Stomach (tissue), 9 donors: ENCODE data around the gene SRF. TPM values are rescaled to one million over a fixed set of nuclear protein-coding genes. Genes with fewer than 3 reads are reported as not detected.

Experiments used
- DNase-seq, 2 donors: peaks; one replicate each; pipeline versions ENCODE4 v3.0.0 to v3.0.0-alpha.2; 2013 to 2019
- H3K27ac ChIP-seq, 5 donors: fragments of 200-600 bp in 4 of 5; sonication (generic) in 4 of 5; one replicate each; pipeline ENCODE4 v1.5.1; 2013 to 2019; ENCODE audit warnings: mild to moderate bottlenecking in 1 of 5, moderate library complexity in 1 of 5
- H3K27me3 ChIP-seq, 3 donors: fragments of 200-600 bp; sonication (generic); one replicate each; pipeline ENCODE4 v1.5.1; 2017 to 2019; ENCODE audit warnings: mixed run types in 1 of 3
- H3K36me3 ChIP-seq, 4 donors: fragments of 200-600 bp; sonication (generic); 1 replicate in 3 of 4; 2 replicates in 1 of 4; pipeline ENCODE4 v1.5.1; 2016 to 2019
- H3K4me1 ChIP-seq, 4 donors: fragments of 200-600 bp; sonication (generic); one replicate each; pipeline ENCODE4 v1.5.1; 2016 to 2019
- H3K4me3 ChIP-seq, 4 donors: fragments of 200-600 bp; sonication (generic) in 3 of 4; one replicate each; pipeline ENCODE4 v1.5.1; 2016 to 2019; ENCODE audit warnings: mild to moderate bottlenecking in 1 of 4
- H3K9me3 ChIP-seq, 4 donors: fragments of 200-600 bp; sonication (generic); one replicate each; pipeline ENCODE4 v1.5.1; 2016 to 2019
- EP300 ChIP-seq: sonication (generic); formaldehyde crosslinking; IDR thresholded peaks from one replicate; pipeline ENCODE4 v1.6.1; 2017; ENCODE audit warnings: antibody characterized with exemption
- POLR2A ChIP-seq, 4 donors: fragments of 450-650 bp; IDR thresholded peaks; one replicate each; pipeline ENCODE4 v1.6.1; 2016; ENCODE audit warnings: antibody characterized with exemption in 4 of 4, control low read depth in 2 of 4, mild to moderate bottlenecking in 1 of 4, moderate library complexity in 1 of 4
- POLR2AphosphoS5 ChIP-seq, 3 donors: sonication (generic); formaldehyde crosslinking; IDR thresholded peaks; one replicate each; pipeline ENCODE4 v1.6.1; 2016; ENCODE audit warnings: antibody characterized with exemption in 3 of 3
- WGBS, 5 donors: extraction: QIAGEN DNeasy Blood & Tissue Kit in 3 of 5; methylation state at CpG; one replicate each; pipeline versions ENCODE4 v1.1.5 to v1.1.7; 2013 to 2018; 5-methylcytosine and 5-hydroxymethylcytosine counted together
- intact Hi-C: fragments of 100-400 bp; cut with DNase I; formaldehyde crosslinking; loops from one replicate; pipeline ENCODE4 v1.15.1; 2023; ENCODE audit warnings: low total_unique reads
- polyA plus RNA-seq, 3 donors: library from polyadenylated mRNA; stranded (reverse); fragments of 200-250 nt; gene quantifications; one replicate each; pipeline ENCODE4 v1.2.3, GENCODE V29; 2013
- total RNA-seq, 5 donors: library from RNA; depleted of rRNA; stranded (reverse); fragments of >200 nt; gene quantifications; one replicate each; pipeline versions ENCODE4 v1.1.0 to v1.2.3, GENCODE V29; 2014 to 2016
- TF ChIP-seq, protein P1 (sequence below), 7 experiments: fragments of 450-650 bp in 4 of 7; fragments of 200-600 bp in 3 of 7; sonication (generic) in 3 of 7; IDR thresholded peaks; one replicate each; pipeline ENCODE4 v1.5.1; 2016 to 2019; ENCODE audit warnings: antibody characterized with exemption in 7 of 7, control low read depth in 2 of 7, mild to moderate bottlenecking in 1 of 7
- donor health status: healthy with polysubstance abuse.
- donor health status: Bipolar disorder and iron deficiency.
- donor health status: healthy.

The SRF gene
- total and polyA plus RNA-seq, 8 donors, result 10.5 to 40.6 (median 24.0) TPM

DNA sequence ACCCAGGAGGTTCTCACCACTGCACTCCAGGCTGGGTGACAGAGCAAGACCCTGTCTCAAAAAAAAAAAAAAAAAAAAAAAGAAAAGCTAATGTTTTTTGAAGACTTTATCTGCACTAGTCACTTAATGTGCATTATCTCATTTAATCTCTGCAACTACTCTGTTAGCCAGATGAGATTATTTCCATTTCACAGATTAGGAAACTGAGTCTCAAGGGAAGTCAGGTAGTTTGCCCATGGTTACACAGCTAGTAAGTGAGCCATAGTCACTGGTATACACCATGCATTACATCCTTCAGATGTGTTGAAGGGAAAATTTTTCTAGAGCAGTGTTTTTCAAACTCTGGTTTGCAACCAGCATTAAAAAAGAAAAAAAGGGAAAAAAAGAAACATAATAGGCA, 7.2 kb upstream of the SRF start:
- TF ChIP-seq POLR2A (IDR thresholded peaks at IDR 0.05), result no peak
- no peak for TF ChIP-seq POLR2AphosphoS5 (IDR thresholded peaks at IDR 0.05)
- no peak for TF ChIP-seq EP300
- TF ChIP-seq, protein P1, sequence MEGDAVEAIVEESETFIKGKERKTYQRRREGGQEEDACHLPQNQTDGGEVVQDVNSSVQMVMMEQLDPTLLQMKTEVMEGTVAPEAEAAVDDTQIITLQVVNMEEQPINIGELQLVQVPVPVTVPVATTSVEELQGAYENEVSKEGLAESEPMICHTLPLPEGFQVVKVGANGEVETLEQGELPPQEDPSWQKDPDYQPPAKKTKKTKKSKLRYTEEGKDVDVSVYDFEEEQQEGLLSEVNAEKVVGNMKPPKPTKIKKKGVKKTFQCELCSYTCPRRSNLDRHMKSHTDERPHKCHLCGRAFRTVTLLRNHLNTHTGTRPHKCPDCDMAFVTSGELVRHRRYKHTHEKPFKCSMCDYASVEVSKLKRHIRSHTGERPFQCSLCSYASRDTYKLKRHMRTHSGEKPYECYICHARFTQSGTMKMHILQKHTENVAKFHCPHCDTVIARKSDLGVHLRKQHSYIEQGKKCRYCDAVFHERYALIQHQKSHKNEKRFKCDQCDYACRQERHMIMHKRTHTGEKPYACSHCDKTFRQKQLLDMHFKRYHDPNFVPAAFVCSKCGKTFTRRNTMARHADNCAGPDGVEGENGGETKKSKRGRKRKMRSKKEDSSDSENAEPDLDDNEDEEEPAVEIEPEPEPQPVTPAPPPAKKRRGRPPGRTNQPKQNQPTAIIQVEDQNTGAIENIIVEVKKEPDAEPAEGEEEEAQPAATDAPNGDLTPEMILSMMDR (IDR thresholded peaks at IDR 0.05), result no peak
- H3K9me3 ChIP-seq, result no peaks in the 10 kb centered on the region
- H3K27ac ChIP-seq, result no peak overlapping the region
- no peaks in the 10 kb centered on the region for H3K27me3 ChIP-seq
- no peak for DNase-seq
- H3K4me3 ChIP-seq, result no peak overlapping the region
- no peaks in the 10 kb centered on the region for H3K4me1 ChIP-seq
- intact Hi-C loops, result no loop called here
- H3K36me3 ChIP-seq, result peaks cover 0 to 18% (median 17%) of the 10 kb centered on the region in 4 donors

DNA sequence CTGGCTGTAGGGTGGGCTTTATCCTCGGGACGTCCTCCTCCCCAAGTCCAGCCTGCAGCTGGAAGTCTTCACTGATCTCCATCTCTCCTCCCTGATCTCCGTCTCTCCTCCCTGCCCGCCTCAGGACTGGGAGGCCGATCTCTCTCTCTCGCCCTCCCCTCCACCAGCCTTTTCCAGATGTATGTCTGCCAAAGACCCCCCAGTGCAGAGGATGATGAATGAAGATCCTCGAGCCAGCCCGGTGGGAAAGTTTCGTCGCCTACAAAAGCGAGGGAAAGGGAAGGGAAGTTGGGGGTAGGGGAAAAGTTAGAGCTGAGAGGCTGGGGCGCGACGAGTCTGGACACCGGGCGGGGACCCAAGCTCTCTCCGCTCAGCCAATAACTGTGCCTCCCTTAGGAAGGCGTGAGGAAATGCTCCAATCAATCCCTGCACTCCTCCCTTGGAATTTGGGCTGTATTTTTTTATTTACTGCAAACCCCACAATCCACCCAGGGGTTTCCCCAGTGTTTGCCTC, 595 bp upstream of the SRF start:
- Histone ChIP-seq H3K4me1 (peaks cover 28 to 41% (median 39%) of the 10 kb centered on the region in 4 donors), H3K4me3 (peak overlapping the region; percentile 93 to 95 (median 94)), H3K36me3 (peaks cover under 1 to 5% (median 4%) of the 10 kb centered on the region in 4 donors), H3K27ac (peak overlapping the region; percentile 91 to 100 (median 99)), H3K9me3 (no peaks in the 10 kb centered on the region), H3K27me3 (no peaks in the 10 kb centered on the region)
- intact Hi-C loops, result no loop called here
- TF ChIP-seq POLR2A (IDR thresholded peaks at IDR 0.05) (no peak), POLR2AphosphoS5 (IDR thresholded peaks at IDR 0.05) (no peak), EP300 (no peak)
- TF ChIP-seq, protein P1 (IDR thresholded peaks at IDR 0.05), result no peak
- 0 to 1% (median 1%) methylated on average over 18 of the region's 18 CpGs for WGBS, 5 donors
- DNase-seq, result peak; percentile 79 to 94

DNA sequence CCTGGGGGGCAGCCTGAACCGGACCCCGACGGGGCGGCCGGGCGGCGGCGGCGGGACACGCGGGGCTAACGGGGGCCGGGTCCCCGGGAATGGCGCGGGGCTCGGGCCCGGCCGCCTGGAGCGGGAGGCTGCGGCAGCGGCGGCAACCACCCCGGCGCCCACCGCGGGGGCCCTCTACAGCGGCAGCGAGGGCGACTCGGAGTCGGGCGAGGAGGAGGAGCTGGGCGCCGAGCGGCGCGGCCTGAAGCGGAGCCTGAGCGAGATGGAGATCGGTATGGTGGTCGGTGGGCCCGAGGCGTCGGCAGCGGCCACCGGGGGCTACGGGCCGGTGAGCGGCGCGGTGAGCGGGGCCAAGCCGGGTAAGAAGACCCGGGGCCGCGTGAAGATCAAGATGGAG, 636 bp downstream of the SRF start:
- TF ChIP-seq POLR2A (IDR thresholded peaks at IDR 0.05) (no peak), EP300 (no peak), POLR2AphosphoS5 (IDR thresholded peaks at IDR 0.05) (no peak)
- TF ChIP-seq, protein P1 (IDR thresholded peaks at IDR 0.05), result no peak
- Histone ChIP-seq H3K4me1 (peaks cover 32 to 51% (median 50%) of the 10 kb centered on the region in 4 donors), H3K36me3 (peaks cover 13 to 17% (median 16%) of the 10 kb centered on the region in 4 donors), H3K27me3 (no peaks in the 10 kb centered on the region), H3K9me3 (no peaks in the 10 kb centered on the region), H3K4me3 (peak overlapping the region; percentile 93 to 95 (median 94)), H3K27ac (peak overlapping the region; percentile 91 to 100 (median 99))
- WGBS, 5 donors, result 0 to 1% (median 0%) methylated on average over 3 to 57 of the region's 57 CpGs
- intact Hi-C loops, result no loop called here
- peak in 1 of 2 donors; percentile 71 for DNase-seq

DNA sequence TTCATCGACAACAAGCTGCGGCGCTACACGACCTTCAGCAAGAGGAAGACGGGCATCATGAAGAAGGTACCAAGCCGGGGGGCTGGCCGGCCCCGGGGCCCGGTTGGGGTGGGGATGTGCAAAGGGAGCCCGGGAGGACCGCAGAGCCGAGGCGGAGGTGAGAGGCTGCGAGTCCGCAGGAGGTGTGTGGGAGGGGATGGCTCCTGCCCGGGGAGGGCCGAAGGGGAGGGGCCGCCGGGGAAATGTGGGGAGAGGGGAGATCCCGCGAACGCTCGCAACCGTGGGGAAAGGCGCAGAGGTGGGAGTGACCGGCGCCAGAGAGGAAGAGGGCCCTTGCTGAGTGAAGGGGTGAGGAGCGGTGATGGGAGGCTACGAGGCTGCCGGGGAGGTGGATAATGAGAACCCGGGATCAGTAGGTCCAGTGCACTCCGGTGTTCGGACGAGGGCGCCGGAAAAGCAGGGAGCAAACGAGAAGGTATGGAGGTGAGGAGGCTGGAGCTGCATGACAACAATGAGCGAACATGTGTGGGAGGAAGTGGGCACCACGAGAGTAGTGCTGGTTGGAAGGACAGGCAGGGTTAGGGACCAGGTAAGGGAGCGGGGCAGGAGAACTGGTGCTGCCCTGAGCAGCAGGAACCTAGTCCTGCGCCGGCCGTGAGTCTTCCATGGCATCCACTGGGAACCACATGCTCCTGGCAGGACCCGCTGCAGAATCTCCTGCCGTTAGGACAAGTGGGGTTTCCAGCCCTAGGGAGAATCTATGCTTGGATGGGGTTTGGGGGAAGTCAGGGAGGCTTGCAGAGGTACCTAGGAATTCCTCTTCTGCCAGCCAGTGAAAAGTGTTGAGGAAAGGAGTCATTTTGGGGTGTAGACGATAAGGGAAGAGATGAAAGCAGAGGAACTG, 1.3 kb downstream of the SRF start:
- H3K4me1 ChIP-seq, result peaks cover 32 to 53% (median 50%) of the 10 kb centered on the region in 4 donors
- peaks cover 19 to 23% (median 22%) of the 10 kb centered on the region in 4 donors for H3K36me3 ChIP-seq
- peak overlapping the region; percentile 93 to 95 (median 94) for H3K4me3 ChIP-seq
- DNase-seq, result peak; percentile 39 to 84
- whole genome bisulfite sequencing, 5 donors, result 1 to 2% (median 2%) methylated on average over 45 to 46 of the region's 46 CpGs
- TF ChIP-seq POLR2A (IDR thresholded peaks at IDR 0.05), result no peak
- TF ChIP-seq, protein P1 (IDR thresholded peaks at IDR 0.05), result no peak
- intact Hi-C loops, result no loop called here
- H3K27ac ChIP-seq, result peak overlapping the region; percentile 91 to 100 (median 99)
- H3K27me3 ChIP-seq, result no peaks in the 10 kb centered on the region
- H3K9me3 ChIP-seq, result no peaks in the 10 kb centered on the region
